Nephron progenitor cell (in vitro differentiated cells): ENCODE data around the gene GCNT2.

ENCODE experiments used
- DNase-seq: peaks from one replicate; pipeline ENCODE4 v3.0.0; 2021
- H3K27ac Mint-ChIP-seq: 2 replicates; pipeline ENCODE4 v1.8.0; 2021; ENCODE audit warnings: mild to moderate bottlenecking, moderate library complexity, mixed read lengths
- H3K27me3 Mint-ChIP-seq: 2 replicates; pipeline ENCODE4 v1.8.0; 2021; ENCODE audit warnings: mild to moderate bottlenecking, low read depth, mixed read lengths; ENCODE audit not compliant: poor library complexity
- H3K36me3 Mint-ChIP-seq: 2 replicates; pipeline ENCODE4 v1.8.0; 2021; ENCODE audit warnings: low read depth, mixed read lengths
- H3K4me1 Mint-ChIP-seq: 2 replicates; pipeline ENCODE4 v1.8.0; 2021; ENCODE audit warnings: mixed read lengths
- H3K4me3 Mint-ChIP-seq: 2 replicates; pipeline ENCODE4 v1.8.0; 2021; ENCODE audit warnings: mild to moderate bottlenecking, moderate library complexity, mixed read lengths
- H3K9me3 Mint-ChIP-seq: 2 replicates; pipeline ENCODE4 v1.8.0; 2021; ENCODE audit warnings: mild to moderate bottlenecking, moderate library complexity, mixed read lengths
- CTCF ChIP-seq: fragments of 200-600 bp; sonication (generic); IDR thresholded peaks from 2 replicates; pipeline ENCODE4 v1.5.0; 2021; ENCODE audit warnings: antibody characterized with exemption

The GCNT2 gene

GRCh38 chr6:10545482-10545881, 24.3 kb downstream of the GCNT2 start:
- Mint-ChIP-seq H3K9me3 (peaks cover 3% of the 10 kb centered on the region), H3K36me3 (no peaks in the 10 kb centered on the region), H3K27ac (no peak overlapping the region), H3K27me3 (peaks cover 4% of the 10 kb centered on the region), H3K4me3 (no peak overlapping the region), H3K4me1 (peaks cover 13% of the 10 kb centered on the region)
- no peak for DNase-seq
- no peak for TF ChIP-seq CTCF

- peaks cover 3% of the 10 kb centered on the region for H3K9me3 Mint-ChIP-seq
- H3K27ac Mint-ChIP-seq, result no peak overlapping the region
- H3K4me3 Mint-ChIP-seq, result no peak overlapping the region
Measured at GRCh38 chr6:10547809-10548208, 26.7 kb downstream of the GCNT2 start.

GRCh38 chr6:10550764-10551163, 29.6 kb downstream of the GCNT2 start:
- no peak for DNase-seq
- peaks cover 14% of the 10 kb centered on the region for H3K27me3 Mint-ChIP-seq
- peaks cover 30% of the 10 kb centered on the region for H3K4me1 Mint-ChIP-seq
- no peak overlapping the region for H3K27ac Mint-ChIP-seq
- H3K36me3 Mint-ChIP-seq, result no peaks in the 10 kb centered on the region
- no peak for TF ChIP-seq CTCF
- H3K4me3 Mint-ChIP-seq, result no peak overlapping the region
- H3K9me3 Mint-ChIP-seq, result no peaks in the 10 kb centered on the region

More at GRCh38 chr6:10547809-10548208, 26.7 kb downstream of the GCNT2 start:
- no peak for TF ChIP-seq CTCF
- H3K36me3 Mint-ChIP-seq, result no peaks in the 10 kb centered on the region
- no peak for DNase-seq
- peaks cover 13% of the 10 kb centered on the region for H3K4me1 Mint-ChIP-seq
- H3K27me3 Mint-ChIP-seq, result no peaks in the 10 kb centered on the region

- TF ChIP-seq CTCF, result no peak
- Mint-ChIP-seq H3K9me3 (no peaks in the 10 kb centered on the region), H3K4me3 (no peak overlapping the region), H3K27ac (no peak overlapping the region), H3K36me3 (no peaks in the 10 kb centered on the region), H3K4me1 (peaks cover 43% of the 10 kb centered on the region), H3K27me3 (peaks cover 14% of the 10 kb centered on the region)
- DNase-seq, result no peak
Measured at GRCh38 chr6:10552270-10552810, 31.2 kb downstream of the GCNT2 start.

GRCh38 chr6:10553871-10554270, 32.7 kb downstream of the GCNT2 start:
- TF ChIP-seq CTCF, result no peak
- Mint-ChIP-seq H3K27ac (no peak overlapping the region), H3K4me3 (no peak overlapping the region), H3K4me1 (peaks cover 58% of the 10 kb centered on the region), H3K27me3 (peaks cover 14% of the 10 kb centered on the region), H3K9me3 (no peaks in the 10 kb centered on the region), H3K36me3 (no peaks in the 10 kb centered on the region)
- no peak for DNase-seq

- peak overlapping the region; percentile 19 for H3K27ac Mint-ChIP-seq
- H3K4me3 Mint-ChIP-seq, result peak overlapping the region; percentile 91
- no peaks in the 10 kb centered on the region for H3K36me3 Mint-ChIP-seq
- no peaks in the 10 kb centered on the region for H3K9me3 Mint-ChIP-seq
- no peak for TF ChIP-seq CTCF
- no peak for DNase-seq
- H3K27me3 Mint-ChIP-seq, result peaks cover 14% of the 10 kb centered on the region
- H3K4me1 Mint-ChIP-seq, result peaks cover 67% of the 10 kb centered on the region
Measured at GRCh38 chr6:10554826-10555225, 33.7 kb downstream of the GCNT2 start.
